ENCODE results near the gene REM2.
"Not testable (repeated sequence)": the region's sequence is repeated elsewhere in the genome, so short reads cannot be mapped to it uniquely, and the experiment has no call there.

The REM2 gene

GRCh38 chr14:22898302-22899090, 15.5 kb downstream of the REM2 start:
- no peak for DNase-seq

GRCh38 chr14:22900081-22900799, 17.2 kb downstream of the REM2 start:
- DNase-seq: peak; percentile 35

GRCh38 chr14:22901799-22902198, 18.8 kb downstream of the REM2 start:
- no peak for DNase-seq

- no peak for DNase-seq
Observed at GRCh38 chr14:22903742-22904087, 20.7 kb downstream of the REM2 start.

GRCh38 chr14:22905627-22906026, 22.6 kb downstream of the REM2 start:
- DNase-seq: no peak

- DNase-seq: no peak
Observed at GRCh38 chr14:22906073-22906472, 23.1 kb downstream of the REM2 start.

GRCh38 chr14:22907429-22907828, 24.4 kb downstream of the REM2 start:
- no peak for DNase-seq

GRCh38 chr14:22908601-22909000, 25.6 kb downstream of the REM2 start:
- no peak for DNase-seq

GRCh38 chr14:22910916-22911315, 27.9 kb downstream of the REM2 start:
- no peak for DNase-seq

GRCh38 chr14:22914836-22915235, 31.8 kb downstream of the REM2 start:
- DNase-seq: not testable (repeated sequence)

GRCh38 chr14:22915886-22916521, 33.0 kb downstream of the REM2 start:
- DNase-seq: no peak

- peak; percentile 100 for DNase-seq
Observed at GRCh38 chr14:22918804-22919600, 36.0 kb downstream of the REM2 start, which contains the start of gene RBM23. Gene RBM23, minus strand, starts transcription at chr14:22919149.

GRCh38 chr14:22919601-22919921, 36.5 kb downstream of the REM2 start:
- DNase-seq: no peak

- no peak for DNase-seq
Observed at GRCh38 chr14:22920697-22921096, 37.7 kb downstream of the REM2 start.

- no peak for DNase-seq
Observed at GRCh38 chr14:22922294-22922693, 39.3 kb downstream of the REM2 start.

- DNase-seq: no peak
Observed at GRCh38 chr14:22923746-22924145, 40.7 kb downstream of the REM2 start.

GRCh38 chr14:22925513-22925912, 42.5 kb downstream of the REM2 start:
- no peak for DNase-seq

- no peak for DNase-seq
Observed at GRCh38 chr14:22926316-22926715, 43.3 kb downstream of the REM2 start.

GRCh38 chr14:22928237-22929103, 45.4 kb downstream of the REM2 start:
- DNase-seq: no peak

GRCh38 chr14:22929104-22929960, 46.3 kb downstream of the REM2 start, which contains the start of gene PRMT5:
Gene PRMT5, minus strand, starts transcription at chr14:22929376. Its CDS starts 15 bp downstream, at chr14:22929361.
- peak; percentile 99 for DNase-seq

GRCh38 chr14:22929961-22930364, 46.9 kb downstream of the REM2 start:
- DNase-seq: no peak

All from NCI-H2107 (cell line).